ENCODE results near the gene PLB1.
"Not testable (repeated sequence)": the region's sequence is repeated elsewhere in the genome, so short reads cannot be mapped to it uniquely, and the experiment has no call there.

The PLB1 gene

GRCh38 chr2:28653892-28654662, 158.2 kb downstream of the PLB1 start:
- no peak for DNase-seq

GRCh38 chr2:28654663-28655320, 158.9 kb downstream of the PLB1 start:
- DNase-seq: no peak

- DNase-seq: no peak
Observed at GRCh38 chr2:28656937-28657615, 161.2 kb downstream of the PLB1 start.

- DNase-seq: no peak
Observed at GRCh38 chr2:28658369-28658768, 162.5 kb downstream of the PLB1 start.

- no peak for DNase-seq
Observed at GRCh38 chr2:28659127-28659526, 163.3 kb downstream of the PLB1 start.

GRCh38 chr2:28661589-28662001, 165.7 kb downstream of the PLB1 start:
- no peak for DNase-seq

GRCh38 chr2:28662044-28662443, 166.2 kb downstream of the PLB1 start:
- DNase-seq: no peak

- DNase-seq: no peak
Observed at GRCh38 chr2:28662468-28663181, 166.8 kb downstream of the PLB1 start.

GRCh38 chr2:28663359-28663758, 167.5 kb downstream of the PLB1 start:
- no peak for DNase-seq

GRCh38 chr2:28664120-28664842, 168.4 kb downstream of the PLB1 start:
- no peak for DNase-seq

GRCh38 chr2:28665041-28665704, 169.3 kb downstream of the PLB1 start:
- DNase-seq: no peak

GRCh38 chr2:28665811-28666377, 170.0 kb downstream of the PLB1 start:
- DNase-seq: not testable (repeated sequence)

GRCh38 chr2:28666496-28667184, 170.8 kb downstream of the PLB1 start:
- no peak for DNase-seq

- no peak for DNase-seq
Observed at GRCh38 chr2:28667261-28667660, 171.4 kb downstream of the PLB1 start.

- no peak for DNase-seq
Observed at GRCh38 chr2:28668106-28668814, 172.4 kb downstream of the PLB1 start.

GRCh38 chr2:28668880-28669279, 173.0 kb downstream of the PLB1 start:
- no peak for DNase-seq

- DNase-seq: no peak
Observed at GRCh38 chr2:28670856-28671255, 175.0 kb downstream of the PLB1 start.

GRCh38 chr2:28673338-28673737, 177.5 kb downstream of the PLB1 start:
- DNase-seq: no peak

GRCh38 chr2:28674062-28674712, 178.3 kb downstream of the PLB1 start:
- DNase-seq: no peak

- no peak for DNase-seq
Observed at GRCh38 chr2:28674713-28675068, 178.8 kb downstream of the PLB1 start.

All from activated gamma-delta T cell (primary cell).